GM10266 (cell line): ENCODE data around the gene HDAC9.

ENCODE experiments used
- DNase-seq: peaks from one replicate; pipeline ENCODE4 v3.0.0; 2012; ENCODE audit errors: extremely low spot score
- TF ChIP-seq, protein P1 (sequence below): IDR thresholded peaks from 2 replicates; pipeline ENCODE4 v1.5.1; 2012; ENCODE audit warnings: mild to moderate bottlenecking, low read depth; ENCODE audit not compliant: control insufficient read depth, insufficient read depth; ENCODE audit errors: missing control alignments

The HDAC9 gene

DNA sequence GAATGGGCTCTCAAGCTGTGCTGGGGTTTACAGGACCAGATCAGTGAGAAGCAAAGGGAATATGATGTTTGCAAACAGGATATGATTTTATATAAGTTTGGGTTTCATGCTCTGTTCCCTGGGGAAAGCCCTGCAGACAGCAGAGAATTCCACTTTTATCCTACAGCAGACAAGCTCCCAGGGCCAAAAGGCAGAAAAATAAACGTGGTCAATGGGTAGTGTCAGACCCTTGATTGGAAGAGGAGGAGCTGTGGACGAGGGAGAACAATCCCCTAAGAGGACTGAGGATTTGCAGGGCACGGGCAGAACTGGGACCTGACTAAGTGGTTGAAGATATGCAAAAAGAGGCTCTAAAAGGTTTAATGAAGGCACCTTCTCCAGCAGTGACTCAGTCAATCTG is 275.3 kb downstream of the HDAC9 start:
- TF ChIP-seq, protein P1, sequence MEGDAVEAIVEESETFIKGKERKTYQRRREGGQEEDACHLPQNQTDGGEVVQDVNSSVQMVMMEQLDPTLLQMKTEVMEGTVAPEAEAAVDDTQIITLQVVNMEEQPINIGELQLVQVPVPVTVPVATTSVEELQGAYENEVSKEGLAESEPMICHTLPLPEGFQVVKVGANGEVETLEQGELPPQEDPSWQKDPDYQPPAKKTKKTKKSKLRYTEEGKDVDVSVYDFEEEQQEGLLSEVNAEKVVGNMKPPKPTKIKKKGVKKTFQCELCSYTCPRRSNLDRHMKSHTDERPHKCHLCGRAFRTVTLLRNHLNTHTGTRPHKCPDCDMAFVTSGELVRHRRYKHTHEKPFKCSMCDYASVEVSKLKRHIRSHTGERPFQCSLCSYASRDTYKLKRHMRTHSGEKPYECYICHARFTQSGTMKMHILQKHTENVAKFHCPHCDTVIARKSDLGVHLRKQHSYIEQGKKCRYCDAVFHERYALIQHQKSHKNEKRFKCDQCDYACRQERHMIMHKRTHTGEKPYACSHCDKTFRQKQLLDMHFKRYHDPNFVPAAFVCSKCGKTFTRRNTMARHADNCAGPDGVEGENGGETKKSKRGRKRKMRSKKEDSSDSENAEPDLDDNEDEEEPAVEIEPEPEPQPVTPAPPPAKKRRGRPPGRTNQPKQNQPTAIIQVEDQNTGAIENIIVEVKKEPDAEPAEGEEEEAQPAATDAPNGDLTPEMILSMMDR: no peak
- DNase-seq: no peak

DNA sequence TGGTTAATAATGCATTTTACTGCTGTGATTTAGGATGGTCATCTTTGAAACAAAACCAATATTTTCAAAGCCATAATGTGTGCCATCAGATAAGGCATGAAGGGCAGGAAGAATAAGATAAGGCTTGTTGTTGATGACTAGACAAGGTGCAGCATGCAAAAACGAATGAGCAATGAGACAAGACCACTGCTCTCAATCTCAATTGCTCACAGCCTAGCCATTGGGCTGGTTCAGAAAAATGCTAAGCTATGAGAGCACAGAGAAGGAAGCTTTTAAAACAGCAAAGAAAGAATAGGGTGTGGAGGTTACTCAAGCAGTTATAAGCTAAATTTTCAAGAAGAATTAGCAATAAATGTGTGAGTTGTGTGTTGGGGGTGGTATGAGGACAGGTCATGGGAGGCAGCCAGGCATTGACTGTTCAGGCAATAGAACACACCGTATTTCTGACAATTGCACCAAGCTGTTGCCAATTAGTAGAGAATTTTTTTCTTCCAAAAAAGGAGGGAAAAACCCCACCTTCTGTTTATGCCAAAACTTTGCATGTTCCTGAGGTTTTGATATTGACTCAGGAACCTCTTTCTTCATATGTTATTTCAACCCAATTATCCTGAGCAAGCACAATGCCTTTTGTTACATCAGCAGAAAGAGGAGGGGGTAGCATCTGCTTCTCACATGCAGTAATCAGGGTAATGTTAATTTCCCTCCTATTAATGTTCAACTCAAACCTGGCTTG is 276.5 kb downstream of the HDAC9 start:
- TF ChIP-seq, protein P1: no peak
- no peak for DNase-seq

- TF ChIP-seq, protein P1: no peak
- no peak for DNase-seq
Measured at GRCh38 chr7:18772567-18772965, 277.0 kb downstream of the HDAC9 start.

- TF ChIP-seq, protein P1: no peak
- no peak for DNase-seq
Measured at GRCh38 chr7:18777314-18777713, 281.8 kb downstream of the HDAC9 start.

DNA sequence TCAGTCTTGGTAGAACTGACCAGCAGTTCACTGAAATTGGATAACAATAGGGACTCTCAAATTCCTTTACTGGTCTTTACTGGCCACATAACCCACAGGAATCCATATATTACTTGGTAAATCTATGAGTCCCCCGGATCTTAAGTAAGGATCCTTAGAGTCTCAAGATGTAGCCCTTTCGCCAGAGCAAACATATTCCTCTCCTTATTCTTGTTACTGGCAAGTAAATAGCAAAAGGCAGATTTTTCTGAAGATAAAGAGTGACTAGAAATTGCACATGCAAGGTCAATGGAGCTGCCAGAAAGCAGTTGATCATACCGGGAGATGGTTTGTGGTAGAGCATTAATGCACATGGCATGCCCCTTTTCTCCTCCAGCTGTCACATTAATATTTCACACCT is 283.0 kb downstream of the HDAC9 start:
- TF ChIP-seq, protein P1: no peak
- DNase-seq: no peak

DNA sequence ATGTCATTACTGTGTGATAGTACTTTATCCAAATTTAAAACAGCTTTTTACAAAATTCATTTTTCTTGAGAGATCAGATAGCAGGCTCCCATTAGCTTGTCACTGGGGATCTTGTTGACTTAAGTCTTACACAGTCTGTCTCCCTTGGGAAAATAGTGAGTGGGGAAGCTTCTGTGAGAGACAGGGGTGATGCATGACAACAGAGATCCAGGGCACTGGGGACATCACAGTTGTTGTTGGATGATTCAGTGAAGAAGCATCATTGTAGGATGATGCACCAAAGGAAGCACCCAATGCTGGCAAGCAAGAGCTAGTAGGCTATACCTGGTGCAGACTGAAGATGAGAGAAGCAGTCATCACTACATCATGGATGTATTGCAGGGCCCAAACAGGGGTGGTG is 284.7 kb downstream of the HDAC9 start:
- no peak for DNase-seq
- TF ChIP-seq, protein P1: no peak

DNA sequence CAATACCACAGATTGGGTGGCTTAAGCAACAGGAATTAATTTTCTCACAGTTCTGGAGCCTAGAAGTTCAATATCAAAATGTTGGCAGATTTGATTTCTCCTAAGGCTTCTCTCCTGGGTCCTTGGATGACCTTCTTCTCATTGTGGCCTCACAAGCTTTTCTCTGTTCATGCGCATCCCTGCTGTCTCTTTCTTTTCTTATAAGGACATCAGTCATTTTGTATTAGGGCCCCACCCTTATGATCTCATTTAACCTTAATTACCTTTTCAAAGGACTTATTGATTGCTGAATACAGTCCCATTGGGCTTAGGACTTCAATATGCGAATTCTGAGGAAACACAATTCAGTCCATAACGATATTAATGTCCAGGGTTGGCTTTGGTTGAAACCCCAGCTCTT is 285.4 kb downstream of the HDAC9 start:
- TF ChIP-seq, protein P1: no peak
- DNase-seq: no peak
